DND-41 (cell line): Measurements from ENCODE around the gene EPHA7.

Experiments
- ATAC-seq: fragments of 200-7000 bp; cut with Tn5 transposase; 3 replicates; pipeline ENCODE4 v1.9.1; 2021; ENCODE audit warnings: low read depth; ENCODE audit not compliant: insufficient read depth
- DNase-seq: peaks from one replicate; pipeline ENCODE4 v3.0.0-alpha.2; 2020
- H2AFZ ChIP-seq: 2 replicates; pipeline ENCODE4 v1.6.0; 2012; ENCODE audit warnings: low read depth, low read length
- H3K27ac ChIP-seq: 2 replicates; pipeline ENCODE4 v1.5.1; 2012; ENCODE audit warnings: low read length, inconsistent platforms
- H3K27me3 ChIP-seq: fragments of 200-600 bp; sonication (generic); 2 replicates; pipeline ENCODE4 v1.6.0; 2012; ENCODE audit warnings: low read length, mild to moderate bottlenecking, inconsistent platforms; ENCODE audit not compliant: insufficient read depth, poor library complexity
- H3K36me3 ChIP-seq: 2 replicates; pipeline ENCODE4 v1.5.1; 2012; ENCODE audit warnings: low read length, inconsistent platforms; ENCODE audit not compliant: insufficient read depth
- H3K4me1 ChIP-seq: 2 replicates; pipeline ENCODE4 v1.5.1; 2012; ENCODE audit warnings: mild to moderate bottlenecking, low read length; ENCODE audit not compliant: insufficient read depth
- H3K4me2 ChIP-seq: 2 replicates; pipeline ENCODE4 v1.6.0; 2012; ENCODE audit warnings: mild to moderate bottlenecking, moderate library complexity, low read length, inconsistent platforms; ENCODE audit not compliant: insufficient read depth
- H3K4me3 ChIP-seq, 2 experiments: fragments of 200-600 bp in 1 of 2; shearing (Covaris generic) in 1 of 2; 2 replicates each; pipeline ENCODE4 v1.5.1; 2012 to 2016; ENCODE audit warnings: inconsistent platforms in 2 of 2, low read length in 2 of 2, mild to moderate bottlenecking in 2 of 2, low read depth in 1 of 2, moderate library complexity in 1 of 2
- H3K79me2 ChIP-seq: 2 replicates; pipeline ENCODE4 v1.6.0; 2012; ENCODE audit warnings: low read length, inconsistent platforms; ENCODE audit not compliant: insufficient read depth
- H3K9ac ChIP-seq: 2 replicates; pipeline ENCODE4 v1.6.0; 2012; ENCODE audit warnings: low read depth, mild to moderate bottlenecking, inconsistent platforms, low read length, moderate library complexity
- H3K9me3 ChIP-seq: 2 replicates; pipeline ENCODE4 v1.5.1; 2012; ENCODE audit warnings: low read length, moderate library complexity, mild to moderate bottlenecking, inconsistent platforms; ENCODE audit not compliant: insufficient read depth, severe bottlenecking
- H4K20me1 ChIP-seq: 2 replicates; pipeline ENCODE4 v1.6.0; 2012; ENCODE audit warnings: low read length; ENCODE audit not compliant: insufficient read depth
- EZH2 ChIP-seq: IDR thresholded peaks from 3 replicates; pipeline ENCODE4 v1.6.1; 2012; ENCODE audit warnings: borderline replicate concordance, low read depth, mild to moderate bottlenecking, moderate library complexity, low read length, inconsistent platforms; ENCODE audit not compliant: severe bottlenecking
- TF ChIP-seq, protein P1 (sequence below): IDR thresholded peaks from 2 replicates; pipeline ENCODE4 v1.5.1; 2012; ENCODE audit warnings: borderline replicate concordance, low read length, moderate library complexity, mild to moderate bottlenecking; ENCODE audit not compliant: poor library complexity, severe bottlenecking; ENCODE audit errors: extremely low read depth

Gene EPHA7

DNA sequence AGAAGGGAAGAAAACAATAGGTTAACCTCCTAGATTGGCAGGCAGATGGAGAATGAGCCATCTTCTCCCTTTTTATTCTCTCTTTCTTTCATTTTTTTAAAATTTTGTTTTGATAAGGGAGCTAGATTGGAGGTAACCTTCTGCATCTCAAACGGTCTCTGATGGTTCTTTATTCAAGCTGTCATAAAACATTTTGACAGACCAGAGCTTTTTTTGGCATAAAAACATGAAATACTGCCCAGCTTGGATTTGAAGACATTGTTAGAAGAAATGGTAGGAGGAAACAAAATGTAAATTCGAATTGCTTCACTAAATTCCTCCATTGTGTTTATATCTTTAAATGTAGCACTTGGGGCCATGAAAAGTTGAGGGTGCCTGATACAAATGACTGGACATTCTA is 158.5 kb downstream of the EPHA7 start:
- no peaks in the 10 kb centered on the region for H3K36me3 ChIP-seq
- H3K27ac ChIP-seq: no peak overlapping the region
- TF ChIP-seq, protein P1, sequence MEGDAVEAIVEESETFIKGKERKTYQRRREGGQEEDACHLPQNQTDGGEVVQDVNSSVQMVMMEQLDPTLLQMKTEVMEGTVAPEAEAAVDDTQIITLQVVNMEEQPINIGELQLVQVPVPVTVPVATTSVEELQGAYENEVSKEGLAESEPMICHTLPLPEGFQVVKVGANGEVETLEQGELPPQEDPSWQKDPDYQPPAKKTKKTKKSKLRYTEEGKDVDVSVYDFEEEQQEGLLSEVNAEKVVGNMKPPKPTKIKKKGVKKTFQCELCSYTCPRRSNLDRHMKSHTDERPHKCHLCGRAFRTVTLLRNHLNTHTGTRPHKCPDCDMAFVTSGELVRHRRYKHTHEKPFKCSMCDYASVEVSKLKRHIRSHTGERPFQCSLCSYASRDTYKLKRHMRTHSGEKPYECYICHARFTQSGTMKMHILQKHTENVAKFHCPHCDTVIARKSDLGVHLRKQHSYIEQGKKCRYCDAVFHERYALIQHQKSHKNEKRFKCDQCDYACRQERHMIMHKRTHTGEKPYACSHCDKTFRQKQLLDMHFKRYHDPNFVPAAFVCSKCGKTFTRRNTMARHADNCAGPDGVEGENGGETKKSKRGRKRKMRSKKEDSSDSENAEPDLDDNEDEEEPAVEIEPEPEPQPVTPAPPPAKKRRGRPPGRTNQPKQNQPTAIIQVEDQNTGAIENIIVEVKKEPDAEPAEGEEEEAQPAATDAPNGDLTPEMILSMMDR: no peak
- TF ChIP-seq EZH2: no peak
- H3K4me3 ChIP-seq: no peak overlapping the region
- H3K79me2 ChIP-seq: no peaks in the 10 kb centered on the region
- no peak overlapping the region for H3K4me2 ChIP-seq
- H3K4me1 ChIP-seq: no peaks in the 10 kb centered on the region
- no peaks in the 10 kb centered on the region for H3K27me3 ChIP-seq
- H3K9me3 ChIP-seq: no peaks in the 10 kb centered on the region
- H3K9ac ChIP-seq: no peak overlapping the region
- no peaks in the 10 kb centered on the region for H4K20me1 ChIP-seq
- DNase-seq (no peak), ATAC-seq (no peak)
- no peak overlapping the region for H2AFZ ChIP-seq

DNA sequence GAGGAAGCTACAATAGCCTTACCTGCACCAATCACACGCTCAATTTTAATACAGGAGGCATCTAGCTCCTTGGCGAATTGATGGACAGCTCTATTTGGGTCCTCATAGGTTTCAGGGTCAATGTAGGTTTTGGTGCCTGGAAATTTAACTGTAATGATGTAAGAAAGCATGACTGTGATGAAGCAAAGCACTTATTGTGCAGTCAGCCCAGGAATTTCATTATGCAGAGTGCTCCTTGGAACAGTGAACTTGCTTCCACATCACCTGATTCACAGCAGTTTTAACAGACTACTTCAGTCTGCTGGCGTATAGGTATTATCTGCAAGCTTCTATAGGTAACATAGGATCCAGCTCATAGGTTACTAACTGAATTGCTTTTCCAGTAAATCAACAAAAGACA is 160.0 kb downstream of the EPHA7 start:
- no peak for DNase-seq
- Histone ChIP-seq H3K4me1 (no peaks in the 10 kb centered on the region), H3K9ac (no peak overlapping the region), H3K4me2 (no peak overlapping the region), H3K27ac (no peak overlapping the region), H4K20me1 (no peaks in the 10 kb centered on the region), H3K4me3 (no peak overlapping the region), H2AFZ (no peak overlapping the region), H3K79me2 (no peaks in the 10 kb centered on the region), H3K36me3 (no peaks in the 10 kb centered on the region), H3K9me3 (no peaks in the 10 kb centered on the region), H3K27me3 (no peaks in the 10 kb centered on the region)
- TF ChIP-seq, protein P1: no peak
- TF ChIP-seq EZH2: no peak
- ATAC-seq: no peak

DNA sequence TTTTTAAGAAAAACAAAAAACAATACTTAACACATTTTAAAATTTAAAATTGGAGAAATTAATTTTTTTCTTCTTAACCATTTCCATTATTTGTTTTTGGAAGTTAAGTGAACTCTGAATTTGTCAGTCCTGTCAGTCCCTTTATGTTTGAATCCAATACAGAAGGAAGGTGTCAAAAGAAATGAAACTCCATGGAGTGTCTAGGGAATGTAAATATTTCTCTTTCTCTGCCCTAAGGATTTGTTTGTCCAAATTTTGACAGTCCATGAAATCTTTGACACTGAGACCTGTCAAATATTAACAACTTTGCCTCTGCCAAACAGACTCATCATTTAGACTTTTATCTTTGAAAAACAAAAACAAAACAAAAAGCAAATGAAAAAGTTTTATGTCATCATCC is 166.4 kb downstream of the EPHA7 start:
- H3K4me1 ChIP-seq: no peaks in the 10 kb centered on the region
- no peaks in the 10 kb centered on the region for H3K79me2 ChIP-seq
- no peaks in the 10 kb centered on the region for H3K27me3 ChIP-seq
- H3K36me3 ChIP-seq: no peaks in the 10 kb centered on the region
- no peaks in the 10 kb centered on the region for H4K20me1 ChIP-seq
- no peak overlapping the region for H3K27ac ChIP-seq
- H3K4me2 ChIP-seq: no peak overlapping the region
- ATAC-seq (no peak), DNase-seq (no peak)
- no peak overlapping the region for H3K4me3 ChIP-seq
- no peak overlapping the region for H3K9ac ChIP-seq
- no peaks in the 10 kb centered on the region for H3K9me3 ChIP-seq
- H2AFZ ChIP-seq: no peak overlapping the region
- TF ChIP-seq, protein P1: no peak
- no peak for TF ChIP-seq EZH2

DNA sequence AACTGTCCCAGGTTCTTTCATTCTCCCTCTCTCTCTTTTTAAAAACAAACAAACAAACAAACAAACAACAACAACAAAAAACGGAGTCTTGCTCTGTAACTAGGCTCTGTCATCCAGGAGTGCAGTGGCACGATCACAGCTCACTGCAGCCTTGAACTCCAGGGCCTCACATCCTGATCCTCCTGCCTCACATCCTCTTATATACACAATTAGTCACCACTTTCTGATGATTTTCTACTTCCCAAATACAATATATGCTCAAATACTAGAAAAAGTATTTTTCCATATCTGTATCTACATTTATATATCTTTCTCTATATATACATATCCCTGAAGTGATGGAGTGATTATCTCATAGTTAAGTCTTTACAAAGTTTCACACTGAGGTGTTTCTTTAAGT is 170.7 kb downstream of the EPHA7 start:
- H3K36me3 ChIP-seq: no peaks in the 10 kb centered on the region
- H3K4me3 ChIP-seq: no peak overlapping the region
- H3K27me3 ChIP-seq: no peaks in the 10 kb centered on the region
- H4K20me1 ChIP-seq: no peaks in the 10 kb centered on the region
- no peak overlapping the region for H3K9ac ChIP-seq
- no peak overlapping the region for H3K27ac ChIP-seq
- no peaks in the 10 kb centered on the region for H3K4me1 ChIP-seq
- ATAC-seq: no peak
- H2AFZ ChIP-seq: no peak overlapping the region
- TF ChIP-seq EZH2: no peak
- TF ChIP-seq, protein P1: no peak
- H3K4me2 ChIP-seq: no peak overlapping the region
- no peaks in the 10 kb centered on the region for H3K9me3 ChIP-seq
- no peaks in the 10 kb centered on the region for H3K79me2 ChIP-seq
- no peak for DNase-seq
